Suppressor macrophage treated with lipopolysaccharide for 4 hours (primary cell): Measurements from ENCODE around the gene ACSL1.
"Not testable (repeated sequence)": the region's sequence is repeated elsewhere in the genome, so short reads cannot be mapped to it uniquely, and the experiment has no call there.

Source experiments
- DNase-seq: peaks from one replicate; pipeline ENCODE4 v3.0.0-alpha.2; 2020

ACSL1 gene

DNA sequence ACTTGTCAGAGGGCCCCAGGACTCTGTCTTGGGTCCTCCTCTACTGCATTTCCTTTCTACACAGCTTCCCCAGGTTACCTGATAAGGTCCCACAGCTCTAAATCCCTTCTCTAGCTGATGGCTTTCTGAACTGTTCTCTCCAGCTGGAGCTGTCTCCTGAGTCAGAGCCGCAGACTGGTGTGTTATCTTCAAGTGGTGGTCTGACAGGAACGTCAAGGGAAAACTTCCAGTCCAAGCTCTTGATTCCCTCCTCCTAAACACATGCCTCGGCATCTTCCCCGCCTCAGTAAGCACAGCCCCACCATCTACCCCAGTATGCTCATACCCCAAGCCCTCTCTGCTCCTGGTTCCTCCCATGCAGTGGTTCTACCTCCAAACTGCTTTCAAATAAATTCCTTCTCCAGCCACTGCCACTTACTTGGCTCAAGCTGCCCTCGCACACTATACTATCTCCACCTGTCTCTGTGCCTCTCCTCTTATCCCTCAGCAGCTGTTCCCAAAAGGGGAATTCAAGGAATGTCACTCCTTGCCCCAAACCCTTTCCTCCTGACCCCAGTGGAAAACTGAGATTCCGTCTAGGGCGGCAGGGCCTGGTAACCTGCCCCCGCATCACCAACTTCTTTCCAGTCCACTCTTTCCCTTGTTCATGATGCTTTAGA lies 74.7 kb downstream of the ACSL1 start:
- DNase-seq = no peak

- no peak for DNase-seq
Measured at GRCh38 chr4:184748251-184748652, 77.5 kb downstream of the ACSL1 start.

DNA sequence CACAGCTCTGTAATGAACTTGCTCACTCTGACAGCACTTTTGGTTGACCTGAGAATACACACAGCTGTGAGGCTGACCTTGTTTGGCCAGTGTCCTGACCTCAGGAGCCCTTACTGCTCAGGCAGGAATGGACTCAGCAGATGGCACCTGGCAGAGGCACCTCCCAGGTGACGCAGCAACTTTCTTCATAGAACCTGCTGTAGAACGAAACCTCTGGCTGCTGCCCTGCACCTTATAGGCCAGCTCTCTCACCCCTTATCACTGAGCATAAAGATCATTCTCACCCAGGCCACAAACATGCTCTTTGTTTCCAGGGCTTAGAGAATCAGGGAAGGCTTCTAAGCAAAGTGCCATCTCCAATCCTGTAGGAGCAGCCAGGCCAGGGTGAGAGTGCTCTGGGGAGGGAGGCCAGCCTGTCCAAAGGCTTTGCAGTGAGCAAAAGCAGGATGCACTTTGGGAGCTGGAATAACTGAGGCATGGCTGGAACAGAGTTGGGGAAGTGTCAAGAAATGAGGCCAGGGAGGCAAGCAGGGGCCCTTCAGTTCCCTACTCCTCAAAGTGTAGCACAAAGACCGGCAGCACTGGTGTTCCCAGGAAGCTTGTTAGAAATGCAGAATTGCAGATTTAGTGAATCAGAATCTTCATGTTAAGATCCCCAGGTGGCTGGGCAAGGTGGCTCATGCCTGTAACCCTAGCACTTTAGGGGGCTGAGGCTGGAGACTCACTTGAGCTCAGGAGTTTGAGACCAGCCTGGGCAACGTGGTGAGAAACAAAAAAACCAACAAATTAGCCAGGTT lies 78.5 kb downstream of the ACSL1 start:
- no peak for DNase-seq

GRCh38 chr4:184745831-184746795 lies 79.7 kb downstream of the ACSL1 start:
- DNase-seq = peak; percentile 66

DNA sequence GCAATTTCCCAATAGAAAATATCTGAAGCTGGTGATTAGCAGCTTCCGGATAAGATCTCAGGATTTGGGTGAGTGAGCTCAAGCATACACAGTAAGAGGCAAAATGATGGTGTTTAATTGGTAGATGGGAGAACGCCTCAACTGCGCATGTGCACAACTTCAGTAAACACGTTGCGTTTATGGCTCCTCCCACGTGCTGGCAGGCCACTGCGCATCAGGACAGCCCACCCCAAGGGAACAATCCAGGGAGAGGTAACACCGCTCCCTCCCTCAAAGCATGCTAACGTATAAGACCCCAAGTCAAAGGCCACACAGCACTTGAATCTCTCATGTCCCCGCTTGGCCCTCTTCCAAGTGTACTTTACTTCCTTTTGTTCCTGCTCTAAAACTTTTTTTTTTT lies 81.5 kb downstream of the ACSL1 start:
- DNase-seq = peak; percentile 30

DNA sequence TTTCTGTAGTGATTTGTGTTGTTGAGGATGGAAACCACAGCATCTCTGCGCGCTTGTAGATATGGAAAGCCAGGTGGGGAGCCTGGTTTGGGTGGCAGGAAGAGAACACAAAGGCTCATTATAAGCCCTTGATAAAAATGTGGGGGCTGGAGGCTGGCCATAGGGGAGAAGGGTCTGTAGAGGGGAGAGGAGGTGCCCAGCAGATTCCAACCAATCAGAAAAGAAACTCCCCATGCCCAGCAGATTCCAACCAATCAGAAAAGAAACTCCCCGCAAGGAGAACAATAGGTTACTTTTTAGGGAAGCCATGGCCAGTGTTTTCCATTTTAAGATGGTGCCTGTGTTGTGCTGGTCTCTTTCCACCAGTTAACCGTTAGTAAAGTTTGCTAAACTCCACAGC lies 82.1 kb downstream of the ACSL1 start:
- DNase-seq = no peak

DNA sequence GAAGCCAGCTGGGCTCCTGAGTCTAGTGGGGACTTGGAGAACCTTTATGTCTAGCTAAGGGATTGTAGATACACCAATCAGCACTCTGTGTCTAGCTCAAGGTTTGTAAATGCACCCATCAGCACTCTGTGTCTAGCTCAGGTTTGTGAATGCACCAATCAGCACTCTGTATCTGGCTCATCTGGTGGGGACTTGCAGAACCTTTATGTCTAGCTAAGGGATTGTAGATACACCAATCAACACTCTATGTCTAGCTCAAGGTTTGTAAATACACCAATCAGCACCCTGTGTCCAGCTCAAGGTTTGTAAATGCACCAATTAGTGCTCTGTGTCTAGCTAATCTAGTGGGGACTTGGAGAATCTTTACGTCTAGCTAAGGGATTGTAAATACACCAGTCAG lies 84.1 kb downstream of the ACSL1 start:
- not testable (repeated sequence) for DNase-seq

- no peak for DNase-seq
Measured at GRCh38 chr4:184740980-184741391, 84.8 kb downstream of the ACSL1 start.

- peak; percentile 63 for DNase-seq
Measured at GRCh38 chr4:184739575-184739974, 86.2 kb downstream of the ACSL1 start.

- no peak for DNase-seq
Measured at GRCh38 chr4:184734758-184735157, 91.0 kb downstream of the ACSL1 start.

DNA sequence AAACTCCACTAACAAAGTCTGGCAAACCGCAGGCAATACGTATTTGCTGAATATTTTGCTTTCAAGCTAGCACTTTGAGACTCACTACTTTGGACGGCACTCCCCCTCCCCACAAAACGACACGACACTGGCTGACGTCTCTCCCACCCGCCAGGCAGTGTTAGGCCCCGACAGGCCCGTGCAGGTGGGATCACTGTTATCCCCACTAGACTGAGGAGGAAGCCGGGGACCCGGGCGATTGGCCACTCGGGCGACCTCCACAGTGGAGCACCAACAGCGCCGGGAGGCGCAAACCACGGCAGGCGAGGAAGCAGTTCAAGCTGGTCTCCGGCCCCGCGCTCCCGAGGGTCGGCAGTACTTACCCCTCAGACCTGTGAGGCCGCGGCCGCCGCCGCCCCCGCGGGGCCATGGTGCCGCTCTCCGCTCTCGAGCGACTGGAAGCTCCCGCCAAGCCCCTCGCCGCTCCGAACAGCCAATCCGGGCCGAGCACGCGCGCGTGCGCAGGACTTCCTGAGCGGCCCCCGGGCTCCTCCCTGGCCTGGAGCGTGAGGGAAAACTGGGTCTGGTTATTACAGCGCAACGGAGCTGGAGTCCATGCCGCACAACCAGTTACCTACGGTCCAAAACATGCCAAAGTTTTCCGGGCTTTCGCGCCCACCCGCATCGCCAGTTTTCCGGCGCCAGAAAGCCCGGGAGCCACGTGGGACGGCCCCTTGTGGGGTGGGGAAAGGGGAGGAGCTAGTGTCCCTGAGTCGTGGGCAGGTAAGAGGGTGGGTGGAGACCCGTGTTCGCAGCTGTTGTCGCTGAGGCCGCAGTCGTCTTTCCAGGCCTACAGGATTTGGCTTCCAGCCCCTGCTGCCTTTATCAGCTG lies 91.9 kb downstream of the ACSL1 start, which contains the start of gene CENPU:
Gene CENPU (minus strand): TSS at position 443 of the 871 bp plus-strand sequence. CDS start 34 bp downstream, at position 409.
- DNase-seq = peak; percentile 96

DNA sequence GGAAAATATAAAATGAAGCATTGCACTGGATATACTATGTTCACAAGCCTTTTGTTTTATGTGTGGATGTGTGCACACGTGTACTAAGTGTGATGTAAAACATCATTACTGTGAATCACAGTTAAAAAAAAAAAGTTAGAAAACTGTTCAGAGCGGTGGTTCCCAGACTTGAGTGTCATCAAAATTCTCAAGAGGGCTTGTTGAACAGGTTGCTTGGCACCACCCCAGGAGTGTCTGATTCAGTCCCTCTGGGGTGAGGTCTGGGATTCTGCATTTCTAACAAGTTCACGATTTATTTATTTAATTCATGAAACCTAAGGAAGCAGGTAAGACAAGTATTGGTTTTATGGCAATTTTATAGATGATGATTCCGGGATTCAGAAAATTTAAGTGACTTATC lies 93.6 kb downstream of the ACSL1 start:
- DNase-seq = no peak

DNA sequence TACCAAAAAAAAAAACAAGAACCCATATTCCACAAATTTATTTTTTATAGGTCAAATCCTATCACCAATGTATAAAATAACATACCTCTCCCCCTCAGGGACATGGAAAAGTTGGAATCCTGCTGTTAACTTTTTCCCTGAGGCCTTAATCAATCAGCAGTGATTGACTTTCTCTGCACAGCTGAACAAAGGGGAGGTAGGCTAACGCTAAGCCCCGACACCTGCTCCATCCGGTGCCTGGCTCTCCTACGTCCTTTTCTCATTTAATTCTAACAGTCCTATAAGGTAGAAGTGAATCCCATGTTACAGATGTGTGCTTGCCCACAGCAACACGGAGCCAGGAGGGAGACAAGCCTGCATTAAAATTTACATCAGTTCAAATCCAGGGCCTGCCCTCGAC lies 94.7 kb downstream of the ACSL1 start:
- DNase-seq = no peak

DNA sequence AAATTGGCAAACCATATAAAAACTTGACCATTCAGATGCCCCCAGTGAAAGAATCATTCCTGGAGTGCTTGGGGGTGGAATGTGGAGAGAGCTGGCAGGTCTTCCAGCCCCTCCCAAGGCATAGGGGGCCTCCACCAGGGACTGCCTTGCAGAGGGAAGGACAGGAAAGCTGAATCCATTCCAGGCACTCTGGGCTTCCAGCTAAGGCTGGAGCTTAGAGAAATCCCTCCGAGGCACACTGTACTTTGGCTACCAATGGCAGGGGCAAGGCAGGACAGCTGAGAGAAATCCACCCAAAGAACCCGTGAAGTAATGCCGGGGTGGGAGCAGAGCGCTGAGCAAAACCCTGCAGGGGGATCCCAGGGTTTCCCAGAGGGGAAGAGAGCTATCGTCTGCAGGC lies 95.8 kb downstream of the ACSL1 start:
- DNase-seq = no peak

DNA sequence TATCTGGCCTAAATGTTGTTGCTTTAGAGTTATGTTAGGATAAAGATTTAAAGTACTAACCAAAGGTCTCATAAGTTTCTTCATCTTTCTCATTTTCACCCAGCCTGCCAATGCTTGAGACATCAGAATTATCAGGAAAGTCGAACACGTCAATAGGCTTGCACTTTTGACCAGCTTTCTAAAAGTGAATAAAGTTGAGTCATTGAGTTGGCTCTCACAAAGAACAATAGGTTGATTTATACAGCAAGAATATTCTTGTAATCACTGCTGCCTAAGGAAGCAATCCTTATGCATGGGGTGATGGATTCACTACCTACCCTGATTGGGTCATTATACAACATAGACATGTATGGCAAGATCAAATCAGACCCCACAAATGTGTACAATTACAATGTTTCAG lies 96.9 kb downstream of the ACSL1 start:
- DNase-seq = no peak

- peak; percentile 16 for DNase-seq
Measured at GRCh38 chr4:184727430-184727829, 98.3 kb downstream of the ACSL1 start.

DNA sequence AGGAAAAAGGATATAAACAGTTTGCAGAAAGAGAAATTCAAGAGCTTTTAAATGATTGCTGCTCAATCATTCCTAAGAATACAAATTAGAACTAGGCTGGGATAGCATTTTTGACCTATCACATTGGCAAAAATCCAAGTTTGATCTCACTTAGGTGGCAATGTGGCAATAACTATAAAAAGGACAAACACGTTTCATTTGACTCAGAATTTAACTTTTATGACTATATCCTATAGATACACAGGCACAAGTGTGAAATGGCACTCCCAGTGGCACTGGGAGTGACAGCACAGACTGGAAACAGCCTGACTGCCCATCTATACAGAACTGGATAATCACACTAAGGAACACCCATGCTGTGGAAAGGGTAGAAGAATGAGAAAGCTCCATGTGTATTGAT lies 103.0 kb downstream of the ACSL1 start:
- DNase-seq = no peak

GRCh38 chr4:184721254-184721653 lies 104.5 kb downstream of the ACSL1 start:
- DNase-seq = no peak

GRCh38 chr4:184719407-184719806 lies 106.4 kb downstream of the ACSL1 start:
- no peak for DNase-seq

DNA sequence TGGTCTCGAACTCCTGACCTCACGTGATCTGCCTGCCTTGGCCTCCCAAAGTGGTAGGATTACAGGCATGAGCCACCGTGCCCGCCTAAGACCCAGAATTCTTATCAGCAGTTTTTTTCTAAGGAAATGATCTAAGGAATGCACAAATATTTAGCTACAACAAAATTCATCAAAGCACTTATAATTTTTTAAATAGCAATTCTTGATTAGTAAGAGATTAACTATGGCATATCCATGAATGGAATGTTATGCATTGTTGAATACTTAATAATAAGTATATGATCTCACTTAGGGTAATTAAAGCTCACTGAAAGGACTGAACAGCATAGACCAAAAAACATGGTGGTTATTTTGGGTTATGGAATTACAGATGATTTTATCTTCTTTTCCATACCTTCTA lies 110.2 kb downstream of the ACSL1 start:
- DNase-seq = no peak

DNA sequence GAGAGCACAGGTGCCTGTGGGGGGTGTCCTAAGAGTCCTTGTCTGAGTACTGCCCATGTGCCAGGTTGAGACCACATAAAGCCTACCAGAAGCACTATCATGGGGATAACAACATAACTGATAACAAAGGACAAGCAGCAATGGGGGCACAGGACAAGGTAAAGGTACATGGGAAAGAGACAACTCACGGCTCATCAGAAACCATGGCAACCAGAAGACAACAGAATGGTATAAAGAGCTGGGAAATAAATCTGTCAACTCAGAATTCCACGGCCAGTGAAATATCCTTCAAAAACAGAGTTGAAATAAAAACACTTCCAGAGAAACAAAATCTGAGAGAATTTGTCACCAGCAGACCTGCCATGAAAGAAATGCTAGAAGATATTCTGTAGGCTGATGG lies 111.9 kb downstream of the ACSL1 start:
- no peak for DNase-seq

DNA sequence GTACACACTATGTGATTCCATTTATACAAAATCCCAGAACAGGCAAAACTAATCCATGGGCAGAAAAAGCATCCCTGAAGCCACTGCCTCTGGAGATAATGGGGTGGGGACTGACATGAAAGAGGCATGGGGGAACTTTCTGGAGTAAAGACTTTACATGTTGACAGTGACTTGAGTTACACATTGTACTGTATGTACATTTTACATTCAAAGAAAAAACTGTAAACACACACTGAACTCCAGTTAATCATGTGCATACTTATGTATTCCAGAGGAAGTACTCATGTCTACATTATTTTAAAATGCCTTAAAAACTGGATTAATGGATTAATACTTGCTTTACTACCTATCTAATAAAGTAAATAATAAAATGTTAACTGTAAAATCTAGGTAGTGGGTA lies 113.4 kb downstream of the ACSL1 start:
- no peak for DNase-seq
